SK-N-SH treated with all-trans-retinoic acid at 6 μM for 48 hours (cell line): ENCODE results near the gene TMEM18.

Experiments used
- ARNTL ChIP-seq: fragments of 450-650 bp; formaldehyde crosslinking; IDR thresholded peaks from 2 replicates; pipeline ENCODE4 v1.5.0; 2020; ENCODE audit warnings: low read depth, mild to moderate bottlenecking, moderate library complexity, borderline replicate concordance
- CSDC2 ChIP-seq: fragments of 250-450 bp; sonication (Bioruptor Pico); IDR thresholded peaks from 2 replicates; pipeline ENCODE4 v1.5.0; 2020; ENCODE audit warnings: mild to moderate bottlenecking, moderate library complexity
- RARB ChIP-seq: fragments of 250-450 bp; sonication (Bioruptor Pico); IDR thresholded peaks from 2 replicates; pipeline ENCODE4 v1.8.0; 2021; ENCODE audit warnings: mild to moderate bottlenecking, moderate library complexity
- ZNF70 ChIP-seq: fragments of 450-650 bp; formaldehyde crosslinking; IDR thresholded peaks from 2 replicates; pipeline ENCODE4 v1.5.0; 2020; ENCODE audit warnings: mild to moderate bottlenecking, moderate library complexity
- TF ChIP-seq, protein P1 (sequence below): fragments of 250-450 bp; sonication (Bioruptor Pico); IDR thresholded peaks from 2 replicates; pipeline ENCODE4 v1.5.0; 2020; ENCODE audit warnings: mild to moderate bottlenecking, moderate library complexity
- TF ChIP-seq, protein P2 (sequence below): fragments of 250-450 bp; sonication (Bioruptor Pico); IDR thresholded peaks from 2 replicates; pipeline ENCODE4 v1.5.1; 2020; ENCODE audit warnings: low read depth, mild to moderate bottlenecking, moderate library complexity
- TF ChIP-seq, protein P3 (sequence below): fragments of 250-450 bp; sonication (Bioruptor Pico); IDR thresholded peaks from 2 replicates; pipeline ENCODE4 v1.8.0; 2020; ENCODE audit warnings: mild to moderate bottlenecking, moderate library complexity, borderline replicate concordance

DNA sequence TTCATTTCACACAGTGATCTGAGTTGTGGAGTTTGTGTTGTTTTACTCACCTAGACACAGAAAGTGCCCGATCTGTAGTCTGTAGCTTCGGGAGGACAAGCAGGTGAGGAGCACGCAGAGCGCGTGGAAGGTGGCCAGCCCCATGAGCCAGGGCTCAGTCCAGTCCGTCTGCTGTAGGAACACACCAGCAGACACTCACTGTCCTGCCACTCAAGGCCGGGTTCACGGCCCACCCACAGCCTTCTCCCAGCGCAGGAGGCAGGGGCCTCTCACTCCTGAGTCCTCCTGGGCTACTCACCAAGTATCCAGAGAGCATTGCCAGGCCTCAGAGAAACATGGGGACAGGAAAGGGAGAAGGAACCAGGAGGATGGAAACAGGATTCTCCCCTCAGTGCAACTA, 1.7 kb downstream of the TMEM18 start:
- TF ChIP-seq, protein P1, sequence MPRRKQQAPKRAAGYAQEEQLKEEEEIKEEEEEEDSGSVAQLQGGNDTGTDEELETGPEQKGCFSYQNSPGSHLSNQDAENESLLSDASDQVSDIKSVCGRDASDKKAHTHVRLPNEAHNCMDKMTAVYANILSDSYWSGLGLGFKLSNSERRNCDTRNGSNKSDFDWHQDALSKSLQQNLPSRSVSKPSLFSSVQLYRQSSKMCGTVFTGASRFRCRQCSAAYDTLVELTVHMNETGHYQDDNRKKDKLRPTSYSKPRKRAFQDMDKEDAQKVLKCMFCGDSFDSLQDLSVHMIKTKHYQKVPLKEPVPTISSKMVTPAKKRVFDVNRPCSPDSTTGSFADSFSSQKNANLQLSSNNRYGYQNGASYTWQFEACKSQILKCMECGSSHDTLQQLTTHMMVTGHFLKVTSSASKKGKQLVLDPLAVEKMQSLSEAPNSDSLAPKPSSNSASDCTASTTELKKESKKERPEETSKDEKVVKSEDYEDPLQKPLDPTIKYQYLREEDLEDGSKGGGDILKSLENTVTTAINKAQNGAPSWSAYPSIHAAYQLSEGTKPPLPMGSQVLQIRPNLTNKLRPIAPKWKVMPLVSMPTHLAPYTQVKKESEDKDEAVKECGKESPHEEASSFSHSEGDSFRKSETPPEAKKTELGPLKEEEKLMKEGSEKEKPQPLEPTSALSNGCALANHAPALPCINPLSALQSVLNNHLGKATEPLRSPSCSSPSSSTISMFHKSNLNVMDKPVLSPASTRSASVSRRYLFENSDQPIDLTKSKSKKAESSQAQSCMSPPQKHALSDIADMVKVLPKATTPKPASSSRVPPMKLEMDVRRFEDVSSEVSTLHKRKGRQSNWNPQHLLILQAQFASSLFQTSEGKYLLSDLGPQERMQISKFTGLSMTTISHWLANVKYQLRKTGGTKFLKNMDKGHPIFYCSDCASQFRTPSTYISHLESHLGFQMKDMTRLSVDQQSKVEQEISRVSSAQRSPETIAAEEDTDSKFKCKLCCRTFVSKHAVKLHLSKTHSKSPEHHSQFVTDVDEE (CRISPR knock-in tag): no peak
- TF ChIP-seq, protein P2, sequence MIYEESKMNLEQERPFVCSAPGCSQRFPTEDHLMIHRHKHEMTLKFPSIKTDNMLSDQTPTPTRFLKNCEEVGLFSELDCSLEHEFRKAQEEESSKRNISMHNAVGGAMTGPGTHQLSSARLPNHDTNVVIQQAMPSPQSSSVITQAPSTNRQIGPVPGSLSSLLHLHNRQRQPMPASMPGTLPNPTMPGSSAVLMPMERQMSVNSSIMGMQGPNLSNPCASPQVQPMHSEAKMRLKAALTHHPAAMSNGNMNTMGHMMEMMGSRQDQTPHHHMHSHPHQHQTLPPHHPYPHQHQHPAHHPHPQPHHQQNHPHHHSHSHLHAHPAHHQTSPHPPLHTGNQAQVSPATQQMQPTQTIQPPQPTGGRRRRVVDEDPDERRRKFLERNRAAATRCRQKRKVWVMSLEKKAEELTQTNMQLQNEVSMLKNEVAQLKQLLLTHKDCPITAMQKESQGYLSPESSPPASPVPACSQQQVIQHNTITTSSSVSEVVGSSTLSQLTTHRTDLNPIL (CRISPR knock-in tag): no peak
- TF ChIP-seq ZNF70 (CRISPR knock-in tag) (no peak), CSDC2 (no peak), RARB (no peak), ARNTL (CRISPR knock-in tag) (no peak)
- TF ChIP-seq, protein P3, sequence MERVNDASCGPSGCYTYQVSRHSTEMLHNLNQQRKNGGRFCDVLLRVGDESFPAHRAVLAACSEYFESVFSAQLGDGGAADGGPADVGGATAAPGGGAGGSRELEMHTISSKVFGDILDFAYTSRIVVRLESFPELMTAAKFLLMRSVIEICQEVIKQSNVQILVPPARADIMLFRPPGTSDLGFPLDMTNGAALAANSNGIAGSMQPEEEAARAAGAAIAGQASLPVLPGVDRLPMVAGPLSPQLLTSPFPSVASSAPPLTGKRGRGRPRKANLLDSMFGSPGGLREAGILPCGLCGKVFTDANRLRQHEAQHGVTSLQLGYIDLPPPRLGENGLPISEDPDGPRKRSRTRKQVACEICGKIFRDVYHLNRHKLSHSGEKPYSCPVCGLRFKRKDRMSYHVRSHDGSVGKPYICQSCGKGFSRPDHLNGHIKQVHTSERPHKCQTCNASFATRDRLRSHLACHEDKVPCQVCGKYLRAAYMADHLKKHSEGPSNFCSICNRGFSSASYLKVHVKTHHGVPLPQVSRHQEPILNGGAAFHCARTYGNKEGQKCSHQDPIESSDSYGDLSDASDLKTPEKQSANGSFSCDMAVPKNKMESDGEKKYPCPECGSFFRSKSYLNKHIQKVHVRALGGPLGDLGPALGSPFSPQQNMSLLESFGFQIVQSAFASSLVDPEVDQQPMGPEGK (CRISPR knock-in tag): no peak
